Measurements from ENCODE around the gene TAX1BP1.

The TAX1BP1 gene

GRCh38 chr7:27782849-27783248 lies 42.9 kb downstream of the TAX1BP1 start:
- no peak for DNase-seq

- DNase-seq: no peak
Measured at GRCh38 chr7:27784399-27785053, 44.6 kb downstream of the TAX1BP1 start.

- no peak for DNase-seq
Measured at GRCh38 chr7:27788437-27788836, 48.5 kb downstream of the TAX1BP1 start.

- no peak for DNase-seq
Measured at GRCh38 chr7:27793780-27794179, 53.8 kb downstream of the TAX1BP1 start.

GRCh38 chr7:27795977-27796376 lies 56.0 kb downstream of the TAX1BP1 start:
- no peak for DNase-seq

GRCh38 chr7:27799212-27799611 lies 59.2 kb downstream of the TAX1BP1 start:
- no peak for DNase-seq

- no peak for DNase-seq
Measured at GRCh38 chr7:27802999-27803398, 63.0 kb downstream of the TAX1BP1 start.

- no peak for DNase-seq
Measured at GRCh38 chr7:27804139-27804538, 64.2 kb downstream of the TAX1BP1 start.

- no peak for DNase-seq
Measured at GRCh38 chr7:27808626-27809025, 68.7 kb downstream of the TAX1BP1 start.

GRCh38 chr7:27810186-27810585 lies 70.2 kb downstream of the TAX1BP1 start:
- DNase-seq: no peak

- DNase-seq: no peak
Measured at GRCh38 chr7:27812706-27813105, 72.7 kb downstream of the TAX1BP1 start.

- DNase-seq: no peak
Measured at GRCh38 chr7:27822245-27822644, 82.3 kb downstream of the TAX1BP1 start.

GRCh38 chr7:27825891-27826290 lies 85.9 kb downstream of the TAX1BP1 start:
- no peak for DNase-seq

GRCh38 chr7:27826357-27826756 lies 86.4 kb downstream of the TAX1BP1 start:
- no peak for DNase-seq

GRCh38 chr7:27834179-27834921 lies 94.4 kb downstream of the TAX1BP1 start:
- DNase-seq: no peak

- DNase-seq: no peak
Measured at GRCh38 chr7:27835376-27835775, 95.4 kb downstream of the TAX1BP1 start.

- DNase-seq: no peak
Measured at GRCh38 chr7:27836536-27836935, 96.6 kb downstream of the TAX1BP1 start.

- no peak for DNase-seq
Measured at GRCh38 chr7:27839099-27839498, 99.1 kb downstream of the TAX1BP1 start.

GRCh38 chr7:27840313-27840712 lies 100.4 kb downstream of the TAX1BP1 start:
- DNase-seq: peak in 1 of 2 experiments; percentile 38

- DNase-seq: no peak
Measured at GRCh38 chr7:27840760-27841364, 100.9 kb downstream of the TAX1BP1 start.

GRCh38 chr7:27842094-27842692 lies 102.2 kb downstream of the TAX1BP1 start:
- no peak for DNase-seq

- no peak for DNase-seq
Measured at GRCh38 chr7:27842851-27843250, 102.9 kb downstream of the TAX1BP1 start.

GRCh38 chr7:27843584-27844305 lies 103.8 kb downstream of the TAX1BP1 start:
- no peak for DNase-seq
